GM23248 (cell line): ENCODE data around the gene FHL2.

Experiments
- EZH2 ChIP-seq: fragments of 200-600 bp; sonication (generic); IDR thresholded peaks from 2 replicates; pipeline ENCODE4 v1.6.1; 2018; ENCODE audit warnings: antibody characterized with exemption, mild to moderate bottlenecking; ENCODE audit not compliant: insufficient read depth, poor library complexity, severe bottlenecking
- EZH2phosphoT487 ChIP-seq: fragments of 200-600 bp; sonication (generic); IDR thresholded peaks from 2 replicates; pipeline ENCODE4 v1.6.1; 2018; ENCODE audit warnings: antibody characterized with exemption, moderate library complexity, mild to moderate bottlenecking, low read depth; ENCODE audit not compliant: insufficient read depth

- TF ChIP-seq EZH2phosphoT487 (no peak), EZH2 (no peak)
Measured at GRCh38 chr2:105442056-105442455, 43.2 kb upstream of the FHL2 start.
